Measurements from ENCODE around the gene CTIF.

Gene CTIF

GRCh38 chr18:48839819-48840490, 301.1 kb downstream of the CTIF start:
- no peak for DNase-seq

- no peak for DNase-seq
Observed at GRCh38 chr18:48840491-48840877, 301.7 kb downstream of the CTIF start.

- peak; percentile 93 to 97 (median 96) for DNase-seq
Observed at GRCh38 chr18:48841381-48842258, 302.8 kb downstream of the CTIF start.

- no peak for DNase-seq
Observed at GRCh38 chr18:48842259-48843061, 303.6 kb downstream of the CTIF start.

- no peak for DNase-seq
Observed at GRCh38 chr18:48843162-48843561, 304.3 kb downstream of the CTIF start.

- no peak for DNase-seq
Observed at GRCh38 chr18:48843596-48843995, 304.8 kb downstream of the CTIF start.

- DNase-seq: no peak
Observed at GRCh38 chr18:48844271-48844670, 305.4 kb downstream of the CTIF start.

GRCh38 chr18:48845174-48845573, 306.3 kb downstream of the CTIF start:
- no peak for DNase-seq

- DNase-seq: no peak
Observed at GRCh38 chr18:48846423-48846932, 307.6 kb downstream of the CTIF start.

- DNase-seq: no peak
Observed at GRCh38 chr18:48847807-48848486, 309.1 kb downstream of the CTIF start.

GRCh38 chr18:48848641-48849143, 309.9 kb downstream of the CTIF start:
- DNase-seq: no peak

GRCh38 chr18:48850822-48851598, 312.2 kb downstream of the CTIF start:
- peak in 3 of 4 experiments; percentile 40 to 61 (median 55) for DNase-seq

- peak; percentile 66 to 88 (median 80) for DNase-seq
Observed at GRCh38 chr18:48851599-48851960, 312.7 kb downstream of the CTIF start.

- DNase-seq: no peak
Observed at GRCh38 chr18:48852292-48852691, 313.5 kb downstream of the CTIF start.

GRCh38 chr18:48852794-48853193, 314.0 kb downstream of the CTIF start:
- DNase-seq: no peak

- no peak for DNase-seq
Observed at GRCh38 chr18:48853588-48853987, 314.8 kb downstream of the CTIF start.

GRCh38 chr18:48854780-48855179, 315.9 kb downstream of the CTIF start:
- DNase-seq: no peak

- peak in 3 of 4 experiments; percentile 56 to 63 (median 62) for DNase-seq
Observed at GRCh38 chr18:48855422-48856377, 316.9 kb downstream of the CTIF start.

GRCh38 chr18:48857023-48857694, 318.3 kb downstream of the CTIF start:
- peak in 2 of 4 experiments; percentile 29 to 33 for DNase-seq
